HepG2 (cell line): Measurements from ENCODE around the gene ACAT2. TPM values are rescaled to one million over a fixed set of nuclear protein-coding genes. Genes with fewer than 3 reads are reported as not detected.
A peak's percentile ranks its signal among the peaks of the same experiment; 100 is the strongest.

Experiments
- ATF1 ChIP-seq: IDR thresholded peaks from 2 replicates; pipeline ENCODE4 v1.6.1; 2016; ENCODE audit warnings: mild to moderate bottlenecking, control low read depth
- GABPB1 ChIP-seq: IDR thresholded peaks from 2 replicates; pipeline ENCODE4 v1.6.1; 2016; ENCODE audit warnings: mild to moderate bottlenecking, missing genetic modification reagents, moderate library complexity, missing compliant biosample characterization
- IKZF1 ChIP-seq: fragments of 450-650 bp; IDR thresholded peaks from 2 replicates; pipeline ENCODE4 v1.7.1; 2016
- MED1 ChIP-seq: sonication (generic); formaldehyde crosslinking; IDR thresholded peaks from 2 replicates; pipeline ENCODE4 v1.4.0; 2020; ENCODE audit warnings: missing genetic modification reagents
- POGZ ChIP-seq: sonication (generic); formaldehyde crosslinking; IDR thresholded peaks from 2 replicates; pipeline ENCODE4 v1.4.0; 2020; ENCODE audit warnings: mild to moderate bottlenecking, missing genetic modification reagents
- ZNF235 ChIP-seq: sonication (generic); formaldehyde crosslinking; IDR thresholded peaks from 2 replicates; pipeline ENCODE4 v1.8.1; 2023; ENCODE audit warnings: mild to moderate bottlenecking, missing genetic modification reagents, borderline replicate concordance
- ZNF331 ChIP-seq: sonication (generic); formaldehyde crosslinking; IDR thresholded peaks from 2 replicates; pipeline ENCODE4 v1.4.0; 2020; ENCODE audit warnings: missing genetic modification reagents
- ZNF367 ChIP-seq: sonication (generic); formaldehyde crosslinking; IDR thresholded peaks from 2 replicates; pipeline ENCODE4 v1.4.0; 2020; ENCODE audit warnings: missing genetic modification reagents, borderline replicate concordance
- ZNF749 ChIP-seq: sonication (generic); formaldehyde crosslinking; IDR thresholded peaks from 2 replicates; pipeline ENCODE4 v1.8.0; 2022; ENCODE audit warnings: mild to moderate bottlenecking, missing genetic modification reagents, moderate library complexity, borderline replicate concordance
- ZNF883 ChIP-seq: sonication (generic); formaldehyde crosslinking; IDR thresholded peaks from 2 replicates; pipeline ENCODE4 v1.5.1; 2020; ENCODE audit warnings: mild to moderate bottlenecking, missing genetic modification reagents; ENCODE audit errors: not compliant biosample characterization
- polyA plus RNA-seq, 8 experiments: library from polyadenylated mRNA; depleted of rRNA in 3 of 8; stranded (reverse) in 7 of 8; unstranded in 1 of 8; fragments of >200 nt; fragmentation: Illumina TruSeq in 4 of 8; extraction: Trizol in 4 of 8; gene quantifications; 2 replicates each; pipeline versions ENCODE4 v1.2.1 to v1.2.3, GENCODE V29; 2011 to 2016; ENCODE audit warnings: low read depth in 4 of 8, missing spikeins in 1 of 8, mixed read lengths in 1 of 8; ENCODE audit not compliant: insufficient read depth in 1 of 8
- total RNA-seq, 5 experiments: library from RNA; depleted of rRNA; stranded (reverse); fragments of >200 nt; fragmentation: Illumina TruSeq; extraction: Trizol; gene quantifications; 2 replicates each; pipeline ENCODE4 v1.2.3, GENCODE V29; 2016; ENCODE audit warnings: low read depth in 1 of 5
- TF ChIP-seq, protein P1 (sequence below): sonication (generic); formaldehyde crosslinking; IDR thresholded peaks from 2 replicates; pipeline ENCODE4 v1.5.0; 2020; ENCODE audit warnings: mild to moderate bottlenecking, missing genetic modification reagents, borderline replicate concordance
- TF ChIP-seq, protein P2 (sequence below), 2 experiments: sonication (generic) in 1 of 2; formaldehyde crosslinking in 1 of 2; IDR thresholded peaks; 2 replicates each; pipeline versions ENCODE4 v1.5.1 to v1.6.1; 2011 to 2020; ENCODE audit warnings: borderline replicate concordance in 1 of 2, low read depth in 1 of 2, low read length in 1 of 2, mild to moderate bottlenecking in 1 of 2, missing genetic modification reagents in 1 of 2, moderate library complexity in 1 of 2
- TF ChIP-seq, protein P3 (sequence below): sonication (generic); formaldehyde crosslinking; IDR thresholded peaks from 2 replicates; pipeline ENCODE4 v1.8.0; 2022; ENCODE audit warnings: mild to moderate bottlenecking, missing genetic modification reagents, borderline replicate concordance
- TF ChIP-seq, protein P4 (sequence below): sonication (generic); formaldehyde crosslinking; IDR thresholded peaks from 2 replicates; pipeline ENCODE4 v1.9.0; 2022; ENCODE audit warnings: missing genetic modification reagents, mild to moderate bottlenecking, borderline replicate concordance

The ACAT2 gene
- total and polyA plus RNA-seq, 2 of the 13 experiments (the other 11 are each of a cell fraction or from before 2014, with no cell fraction given) = 121 to 534 TPM

DNA sequence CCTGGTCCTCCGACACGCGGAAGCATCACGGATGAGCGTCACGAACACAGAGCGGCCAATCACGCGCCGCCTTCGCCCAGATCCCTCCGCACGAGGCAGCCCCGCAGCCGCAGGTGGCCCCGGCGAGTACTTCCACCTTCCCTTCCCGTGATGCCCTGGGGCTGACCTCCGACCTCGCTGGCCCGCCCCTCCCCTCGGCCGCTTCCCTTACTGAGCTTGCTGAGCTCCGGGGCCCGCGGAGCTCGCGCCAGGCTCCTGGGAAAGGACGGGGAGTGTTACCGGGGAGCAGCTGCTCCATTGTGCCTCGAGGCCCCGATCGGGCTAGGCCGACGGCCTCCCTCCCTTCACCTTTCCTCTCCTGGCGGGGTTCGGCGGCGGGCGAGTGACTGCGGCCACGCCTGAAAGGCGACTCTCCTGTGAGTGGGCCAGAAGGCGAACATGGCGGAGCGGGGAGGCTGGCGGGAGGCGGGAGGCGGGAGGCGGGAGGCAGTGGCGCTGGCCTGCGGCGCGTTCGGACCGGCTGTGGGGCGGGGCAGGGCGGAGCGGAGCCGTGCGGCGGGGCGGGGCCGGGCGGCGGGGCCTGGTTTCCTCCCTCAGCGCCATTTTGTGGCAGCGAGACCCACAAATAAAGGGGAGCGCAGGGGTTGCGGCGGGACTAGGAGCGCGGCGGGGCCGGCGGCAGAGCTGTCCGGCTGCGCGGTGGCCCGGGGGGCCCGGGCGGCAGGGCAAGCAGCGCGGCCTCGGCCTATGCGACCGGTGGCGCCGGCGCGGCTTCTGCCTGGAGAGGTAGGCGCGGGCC is 34.7 kb upstream of the ACAT2 start, which contains the start of gene WTAP (continued):
- TF ChIP-seq, protein P1, sequence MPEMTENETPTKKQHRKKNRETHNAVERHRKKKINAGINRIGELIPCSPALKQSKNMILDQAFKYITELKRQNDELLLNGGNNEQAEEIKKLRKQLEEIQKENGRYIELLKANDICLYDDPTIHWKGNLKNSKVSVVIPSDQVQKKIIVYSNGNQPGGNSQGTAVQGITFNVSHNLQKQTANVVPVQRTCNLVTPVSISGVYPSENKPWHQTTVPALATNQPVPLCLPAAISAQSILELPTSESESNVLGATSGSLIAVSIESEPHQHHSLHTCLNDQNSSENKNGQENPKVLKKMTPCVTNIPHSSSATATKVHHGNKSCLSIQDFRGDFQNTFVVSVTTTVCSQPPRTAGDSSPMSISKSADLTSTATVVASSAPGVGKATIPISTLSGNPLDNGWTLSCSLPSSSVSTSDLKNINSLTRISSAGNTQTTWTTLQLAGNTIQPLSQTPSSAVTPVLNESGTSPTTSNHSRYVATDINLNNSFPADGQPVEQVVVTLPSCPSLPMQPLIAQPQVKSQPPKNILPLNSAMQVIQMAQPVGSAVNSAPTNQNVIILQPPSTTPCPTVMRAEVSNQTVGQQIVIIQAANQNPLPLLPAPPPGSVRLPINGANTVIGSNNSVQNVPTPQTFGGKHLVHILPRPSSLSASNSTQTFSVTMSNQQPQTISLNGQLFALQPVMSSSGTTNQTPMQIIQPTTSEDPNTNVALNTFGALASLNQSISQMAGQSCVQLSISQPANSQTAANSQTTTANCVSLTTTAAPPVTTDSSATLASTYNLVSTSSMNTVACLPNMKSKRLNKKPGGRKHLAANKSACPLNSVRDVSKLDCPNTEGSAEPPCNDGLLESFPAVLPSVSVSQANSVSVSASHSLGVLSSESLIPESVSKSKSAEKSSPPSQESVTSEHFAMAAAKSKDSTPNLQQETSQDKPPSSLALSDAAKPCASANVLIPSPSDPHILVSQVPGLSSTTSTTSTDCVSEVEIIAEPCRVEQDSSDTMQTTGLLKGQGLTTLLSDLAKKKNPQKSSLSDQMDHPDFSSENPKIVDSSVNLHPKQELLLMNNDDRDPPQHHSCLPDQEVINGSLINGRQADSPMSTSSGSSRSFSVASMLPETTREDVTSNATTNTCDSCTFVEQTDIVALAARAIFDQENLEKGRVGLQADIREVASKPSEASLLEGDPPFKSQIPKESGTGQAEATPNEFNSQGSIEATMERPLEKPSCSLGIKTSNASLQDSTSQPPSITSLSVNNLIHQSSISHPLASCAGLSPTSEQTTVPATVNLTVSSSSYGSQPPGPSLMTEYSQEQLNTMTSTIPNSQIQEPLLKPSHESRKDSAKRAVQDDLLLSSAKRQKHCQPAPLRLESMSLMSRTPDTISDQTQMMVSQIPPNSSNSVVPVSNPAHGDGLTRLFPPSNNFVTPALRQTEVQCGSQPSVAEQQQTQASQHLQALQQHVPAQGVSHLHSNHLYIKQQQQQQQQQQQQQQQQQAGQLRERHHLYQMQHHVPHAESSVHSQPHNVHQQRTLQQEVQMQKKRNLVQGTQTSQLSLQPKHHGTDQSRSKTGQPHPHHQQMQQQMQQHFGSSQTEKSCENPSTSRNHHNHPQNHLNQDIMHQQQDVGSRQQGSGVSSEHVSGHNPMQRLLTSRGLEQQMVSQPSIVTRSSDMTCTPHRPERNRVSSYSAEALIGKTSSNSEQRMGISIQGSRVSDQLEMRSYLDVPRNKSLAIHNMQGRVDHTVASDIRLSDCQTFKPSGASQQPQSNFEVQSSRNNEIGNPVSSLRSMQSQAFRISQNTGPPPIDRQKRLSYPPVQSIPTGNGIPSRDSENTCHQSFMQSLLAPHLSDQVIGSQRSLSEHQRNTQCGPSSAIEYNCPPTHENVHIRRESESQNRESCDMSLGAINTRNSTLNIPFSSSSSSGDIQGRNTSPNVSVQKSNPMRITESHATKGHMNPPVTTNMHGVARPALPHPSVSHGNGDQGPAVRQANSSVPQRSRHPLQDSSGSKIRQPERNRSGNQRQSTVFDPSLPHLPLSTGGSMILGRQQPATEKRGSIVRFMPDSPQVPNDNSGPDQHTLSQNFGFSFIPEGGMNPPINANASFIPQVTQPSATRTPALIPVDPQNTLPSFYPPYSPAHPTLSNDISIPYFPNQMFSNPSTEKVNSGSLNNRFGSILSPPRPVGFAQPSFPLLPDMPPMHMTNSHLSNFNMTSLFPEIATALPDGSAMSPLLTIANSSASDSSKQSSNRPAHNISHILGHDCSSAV (CRISPR knock-in tag) = peak; percentile 98
- TF ChIP-seq MED1 (CRISPR knock-in tag) (peak; percentile 95), ZNF883 (CRISPR knock-in tag) (peak; percentile 98), ZNF367 (CRISPR knock-in tag) (peak; percentile 92; the same call in 1 of the 2 replicates), ZNF749 (CRISPR knock-in tag) (peak; percentile 99), POGZ (CRISPR knock-in tag) (peak; percentile 99), GABPB1 (CRISPR knock-in tag) (peak; percentile 97), ATF1 (CRISPR knock-in tag) (peak; percentile 91), ZNF235 (CRISPR knock-in tag) (peak; percentile 72; the same call in 1 of the 2 replicates), IKZF1 (no peak), ZNF331 (CRISPR knock-in tag) (peak; percentile 96)
- TF ChIP-seq, protein P2, sequence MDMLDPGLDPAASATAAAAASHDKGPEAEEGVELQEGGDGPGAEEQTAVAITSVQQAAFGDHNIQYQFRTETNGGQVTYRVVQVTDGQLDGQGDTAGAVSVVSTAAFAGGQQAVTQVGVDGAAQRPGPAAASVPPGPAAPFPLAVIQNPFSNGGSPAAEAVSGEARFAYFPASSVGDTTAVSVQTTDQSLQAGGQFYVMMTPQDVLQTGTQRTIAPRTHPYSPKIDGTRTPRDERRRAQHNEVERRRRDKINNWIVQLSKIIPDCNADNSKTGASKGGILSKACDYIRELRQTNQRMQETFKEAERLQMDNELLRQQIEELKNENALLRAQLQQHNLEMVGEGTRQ (IDR thresholded peaks at IDR 0.05; ENCODE audit: low read depth, low read length) = peak; percentile 30; the same call in 1 of the 2 replicates
- TF ChIP-seq, protein P2 (CRISPR knock-in tag; IDR thresholded peaks at IDR 0.05; ENCODE audit: borderline replicate concordance) = peak; percentile 74; the same call in 1 of the 2 replicates
- TF ChIP-seq, protein P3, sequence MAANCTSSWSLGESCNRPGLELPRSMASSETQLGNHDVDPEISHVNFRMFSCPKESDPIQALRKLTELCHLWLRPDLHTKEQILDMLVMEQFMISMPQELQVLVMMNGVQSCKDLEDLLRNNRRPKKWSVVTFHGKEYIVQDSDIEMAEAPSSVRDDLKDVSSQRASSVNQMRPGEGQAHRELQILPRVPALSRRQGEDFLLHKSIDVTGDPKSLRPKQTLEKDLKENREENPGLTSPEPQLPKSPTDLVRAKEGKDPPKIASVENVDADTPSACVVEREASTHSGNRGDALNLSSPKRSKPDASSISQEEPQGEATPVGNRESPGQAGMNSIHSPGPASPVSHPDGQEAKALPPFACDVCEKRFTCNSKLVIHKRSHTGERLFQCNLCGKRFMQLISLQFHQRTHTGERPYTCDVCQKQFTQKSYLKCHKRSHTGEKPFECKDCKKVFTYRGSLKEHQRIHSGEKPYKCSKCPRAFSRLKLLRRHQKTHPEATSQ = peak; percentile 95
- TF ChIP-seq, protein P4, sequence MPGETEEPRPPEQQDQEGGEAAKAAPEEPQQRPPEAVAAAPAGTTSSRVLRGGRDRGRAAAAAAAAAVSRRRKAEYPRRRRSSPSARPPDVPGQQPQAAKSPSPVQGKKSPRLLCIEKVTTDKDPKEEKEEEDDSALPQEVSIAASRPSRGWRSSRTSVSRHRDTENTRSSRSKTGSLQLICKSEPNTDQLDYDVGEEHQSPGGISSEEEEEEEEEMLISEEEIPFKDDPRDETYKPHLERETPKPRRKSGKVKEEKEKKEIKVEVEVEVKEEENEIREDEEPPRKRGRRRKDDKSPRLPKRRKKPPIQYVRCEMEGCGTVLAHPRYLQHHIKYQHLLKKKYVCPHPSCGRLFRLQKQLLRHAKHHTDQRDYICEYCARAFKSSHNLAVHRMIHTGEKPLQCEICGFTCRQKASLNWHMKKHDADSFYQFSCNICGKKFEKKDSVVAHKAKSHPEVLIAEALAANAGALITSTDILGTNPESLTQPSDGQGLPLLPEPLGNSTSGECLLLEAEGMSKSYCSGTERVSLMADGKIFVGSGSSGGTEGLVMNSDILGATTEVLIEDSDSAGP = peak; percentile 96
